Right renal pelvis (tissue), 4 donors: ENCODE results near the gene CHTOP. TPM values are rescaled to one million over a fixed set of nuclear protein-coding genes. Genes with fewer than 3 reads are reported as not detected.
A peak's percentile ranks its signal among the peaks of the same experiment; 100 is the strongest.
"Not testable (repeated sequence)": the region's sequence is repeated elsewhere in the genome, so short reads cannot be mapped to it uniquely, and the experiment has no call there.

Source experiments
- DNase-seq, 4 donors: peaks; one replicate each; pipeline ENCODE4 v3.0.0-alpha.2; 2013; ENCODE audit warnings: low read depth in 4 of 4, low spot score in 3 of 4, missing footprints in 1 of 4
- polyA plus RNA-seq, 4 donors: library from polyadenylated mRNA; unstranded; fragments of 120-200 nt; gene quantifications; one replicate each; pipeline ENCODE4 v1.2.1, GENCODE V29; 2013; ENCODE audit not compliant: insufficient read length in 4 of 4

Gene CHTOP
- 100 to 1,000 TPM; 124 to 131 (median 127) TPM for polyA plus RNA-seq

GRCh38 chr1:153633754-153634665 is at the start of gene CHTOP:
CHTOP (plus strand) TSS chr1:153634066; CDS start chr1:153636589, 2,523 bp downstream.
- peak; percentile 96 to 99 (median 98) for DNase-seq

GRCh38 chr1:153585006-153585405 is 48.9 kb upstream of the CHTOP start:
- no peak for DNase-seq

GRCh38 chr1:153586347-153586746 is 47.5 kb upstream of the CHTOP start:
- DNase-seq: no peak

- no peak for DNase-seq
These were observed 46.6 kb upstream of the CHTOP start for GRCh38 chr1:153587314-153587713.

- DNase-seq: not testable (repeated sequence)
These were observed 45.8 kb upstream of the CHTOP start for GRCh38 chr1:153588033-153588432.

- no peak for DNase-seq
These were observed 45.4 kb upstream of the CHTOP start for GRCh38 chr1:153588482-153588881.

GRCh38 chr1:153592748-153593147 is 41.1 kb upstream of the CHTOP start:
- DNase-seq: no peak

GRCh38 chr1:153597206-153597605 is 36.7 kb upstream of the CHTOP start:
- DNase-seq: no peak

- no peak for DNase-seq
These were observed 35.3 kb upstream of the CHTOP start for GRCh38 chr1:153598309-153599172.

- DNase-seq: no peak
These were observed 34.0 kb upstream of the CHTOP start for GRCh38 chr1:153599847-153600246.

- no peak for DNase-seq
These were observed 31.1 kb upstream of the CHTOP start for GRCh38 chr1:153602749-153603148.

- DNase-seq: no peak
These were observed 27.7 kb upstream of the CHTOP start for GRCh38 chr1:153606194-153606593.

- no peak for DNase-seq
These were observed 26.5 kb upstream of the CHTOP start for GRCh38 chr1:153607381-153607780.

GRCh38 chr1:153608089-153608682 is 25.7 kb upstream of the CHTOP start:
- no peak for DNase-seq

- no peak for DNase-seq
These were observed 24.9 kb upstream of the CHTOP start for GRCh38 chr1:153608742-153609584.

- DNase-seq: no peak
These were observed 24.3 kb upstream of the CHTOP start for GRCh38 chr1:153609585-153609907.

GRCh38 chr1:153610334-153610733 is 23.5 kb upstream of the CHTOP start:
- DNase-seq: no peak

- DNase-seq: no peak
These were observed 23.0 kb upstream of the CHTOP start for GRCh38 chr1:153610811-153611301.

GRCh38 chr1:153611356-153611755 is 22.5 kb upstream of the CHTOP start:
- no peak for DNase-seq
